HS-5 (cell line): ENCODE results near the gene DPPA3.
"Not testable (repeated sequence)": the region's sequence is repeated elsewhere in the genome, so short reads cannot be mapped to it uniquely, and the experiment has no call there.

Source experiments
- DNase-seq: peaks from one replicate; pipeline ENCODE4 v3.0.0-alpha.2; 2012; ENCODE audit warnings: low read depth

Gene DPPA3

GRCh38 chr12:7711133-7711532, at the start of gene DPPA3:
TSS of gene DPPA3 (plus strand) at chr12:7711433. CDS start at chr12:7711571, 138 bp downstream.
- no peak for DNase-seq

- DNase-seq = no peak
Observed at GRCh38 chr12:7661741-7662140, 49.5 kb upstream of the DPPA3 start.

- no peak for DNase-seq
Observed at GRCh38 chr12:7666595-7666994, 44.6 kb upstream of the DPPA3 start.

GRCh38 chr12:7667125-7667524, 44.1 kb upstream of the DPPA3 start:
- DNase-seq = no peak

GRCh38 chr12:7668171-7668570, 43.1 kb upstream of the DPPA3 start:
- no peak for DNase-seq

DNA sequence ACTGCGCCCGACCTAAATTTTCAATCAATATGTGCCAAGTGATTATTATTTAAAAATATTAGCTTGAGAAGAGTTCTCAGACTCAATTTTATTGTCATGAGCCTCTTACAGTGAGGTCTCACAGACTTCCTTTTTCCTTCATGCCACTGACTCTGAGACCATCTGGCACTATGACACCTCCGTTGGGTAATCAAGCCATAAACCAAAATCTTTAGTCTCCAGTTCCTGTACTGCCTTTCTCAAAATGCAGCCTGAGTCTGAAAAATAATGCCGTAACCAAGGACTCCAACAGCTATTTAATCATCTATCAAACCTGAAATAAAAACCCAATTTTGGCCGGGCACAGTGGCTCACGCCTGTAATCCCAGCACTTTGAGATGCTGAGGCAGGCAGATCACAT, 35.8 kb upstream of the DPPA3 start:
- DNase-seq = not testable (repeated sequence)

- DNase-seq = peak; percentile 19
Observed at GRCh38 chr12:7677432-7677888, 33.8 kb upstream of the DPPA3 start.

GRCh38 chr12:7678744-7679143, 32.5 kb upstream of the DPPA3 start:
- DNase-seq = no peak

GRCh38 chr12:7679251-7680045, 31.8 kb upstream of the DPPA3 start:
- no peak for DNase-seq

GRCh38 chr12:7681535-7681934, 29.7 kb upstream of the DPPA3 start:
- no peak for DNase-seq

DNA sequence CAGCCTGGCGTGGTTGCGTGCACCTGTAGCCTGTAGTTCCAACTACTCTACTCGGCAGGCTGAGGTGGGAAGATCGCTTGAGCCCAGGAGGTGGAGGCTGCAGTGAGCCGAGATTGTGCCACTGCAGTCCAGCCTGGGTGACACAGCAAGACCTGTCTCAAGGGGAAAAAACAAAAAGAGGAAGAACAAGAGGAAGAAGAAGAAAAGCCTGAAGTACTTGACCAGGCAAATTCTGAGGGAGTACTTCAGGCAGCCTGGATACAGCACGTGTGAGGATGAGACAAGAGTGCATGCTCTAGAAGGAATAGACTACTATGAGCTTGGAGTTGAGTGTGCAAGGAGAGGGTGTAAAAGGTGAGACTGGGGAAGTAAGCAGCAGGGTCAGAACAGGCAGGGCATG, 17.4 kb upstream of the DPPA3 start:
- no peak for DNase-seq

- no peak for DNase-seq
Observed at GRCh38 chr12:7694556-7695236, 16.5 kb upstream of the DPPA3 start.

DNA sequence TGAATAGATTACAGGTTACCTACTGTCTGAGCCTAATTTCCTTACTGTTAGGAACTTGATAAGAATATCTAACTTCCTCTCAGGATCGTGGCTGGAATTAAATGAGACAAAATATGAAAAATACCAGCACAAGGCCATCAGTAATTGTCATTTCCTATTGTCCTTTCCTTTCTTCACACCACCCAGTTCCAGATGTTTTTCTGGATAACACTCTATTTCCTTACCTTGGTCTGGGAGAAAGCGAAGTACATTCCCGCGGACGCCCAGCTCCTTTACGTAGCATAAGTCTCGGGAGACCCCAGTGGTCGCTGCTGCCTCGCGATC, 16.0 kb upstream of the DPPA3 start:
- no peak for DNase-seq

DNA sequence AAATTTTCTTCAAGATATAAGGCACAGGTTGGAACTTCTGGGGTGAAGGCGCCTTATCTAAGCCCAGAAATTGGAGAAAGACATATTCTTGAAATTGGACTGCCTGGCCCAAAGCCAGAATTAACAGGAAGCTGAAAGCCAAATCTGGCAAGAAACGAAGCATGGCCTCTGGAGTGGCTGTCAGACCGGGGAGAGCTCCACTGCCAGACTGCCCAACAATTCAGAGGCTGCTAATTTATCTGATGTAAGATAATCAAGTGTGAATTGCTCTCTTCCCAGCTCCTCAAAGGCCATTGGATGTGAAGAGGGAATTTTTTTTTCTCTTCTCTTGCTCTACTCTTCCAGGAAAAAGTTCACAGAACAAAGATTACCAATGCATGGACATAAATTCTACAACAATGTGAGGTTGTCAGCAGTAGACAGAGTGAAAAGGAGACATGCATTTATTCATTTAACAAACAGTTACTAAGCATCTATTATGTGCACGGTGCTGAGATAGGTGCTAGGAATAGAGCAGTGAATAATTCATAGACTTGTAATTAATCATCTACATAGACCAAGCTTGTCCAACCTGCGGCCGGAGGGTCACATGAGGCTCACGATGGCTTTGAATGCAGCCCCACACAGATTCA, 15.6 kb upstream of the DPPA3 start, which contains the start of gene GDF3:
TSS of gene GDF3 (minus strand) at position 210 of the 632 bp plus-strand sequence. CDS start at position 163, 47 bp downstream.
- no peak for DNase-seq

DNA sequence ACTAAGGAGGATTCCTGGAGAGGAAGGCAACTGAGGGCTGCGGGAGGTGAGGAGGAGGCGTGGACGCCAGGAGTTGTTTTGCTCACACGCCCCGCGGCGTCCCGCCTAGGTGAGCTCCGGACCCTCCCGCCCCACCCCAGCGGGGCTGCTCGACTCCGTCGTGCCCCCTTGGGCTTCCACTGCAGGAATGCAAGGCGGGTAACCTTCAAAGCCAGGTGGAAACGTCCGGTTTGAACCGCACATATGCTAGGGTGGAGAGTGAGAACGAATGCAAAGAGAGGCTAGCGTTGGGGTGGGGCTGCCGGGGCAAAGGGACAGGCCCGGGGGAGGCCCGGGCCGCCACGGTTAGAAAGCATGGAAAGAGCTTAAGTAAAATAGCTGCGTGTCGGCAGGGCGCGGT, 5.4 kb upstream of the DPPA3 start:
- no peak for DNase-seq

DNA sequence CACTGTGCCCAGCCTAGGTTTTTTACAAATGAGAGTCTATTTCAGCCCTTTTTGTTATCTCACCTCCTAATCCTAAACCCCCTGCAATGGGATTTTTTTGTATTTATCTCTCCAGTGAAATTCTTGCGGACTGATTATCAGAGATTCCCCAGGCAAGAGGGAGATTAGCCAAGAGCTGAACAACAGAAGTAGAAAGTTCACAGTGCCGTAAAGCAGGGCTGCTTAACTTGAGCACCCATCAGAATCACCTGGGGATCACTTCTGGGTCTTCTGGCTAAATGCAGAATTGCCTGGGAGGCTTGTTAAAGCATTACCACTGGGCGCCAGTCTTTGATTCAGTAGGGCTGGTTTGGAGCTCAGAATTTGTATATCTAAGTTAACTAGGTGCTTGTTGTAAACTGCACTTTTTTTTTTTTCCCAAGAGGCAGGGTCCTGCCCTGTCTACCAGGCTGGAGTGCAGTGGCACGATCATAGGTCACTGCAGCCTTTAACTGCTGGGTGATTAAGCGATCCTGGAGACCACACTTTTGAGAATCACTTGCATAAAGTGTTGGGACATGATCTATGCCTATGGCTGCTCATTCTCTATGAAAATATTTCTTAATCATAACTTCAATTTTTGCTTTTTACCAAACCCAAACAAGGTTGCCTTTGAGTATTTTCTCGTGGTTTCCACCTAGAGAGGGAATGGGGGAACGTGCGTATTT, 1.1 kb upstream of the DPPA3 start:
- no peak for DNase-seq

DNA sequence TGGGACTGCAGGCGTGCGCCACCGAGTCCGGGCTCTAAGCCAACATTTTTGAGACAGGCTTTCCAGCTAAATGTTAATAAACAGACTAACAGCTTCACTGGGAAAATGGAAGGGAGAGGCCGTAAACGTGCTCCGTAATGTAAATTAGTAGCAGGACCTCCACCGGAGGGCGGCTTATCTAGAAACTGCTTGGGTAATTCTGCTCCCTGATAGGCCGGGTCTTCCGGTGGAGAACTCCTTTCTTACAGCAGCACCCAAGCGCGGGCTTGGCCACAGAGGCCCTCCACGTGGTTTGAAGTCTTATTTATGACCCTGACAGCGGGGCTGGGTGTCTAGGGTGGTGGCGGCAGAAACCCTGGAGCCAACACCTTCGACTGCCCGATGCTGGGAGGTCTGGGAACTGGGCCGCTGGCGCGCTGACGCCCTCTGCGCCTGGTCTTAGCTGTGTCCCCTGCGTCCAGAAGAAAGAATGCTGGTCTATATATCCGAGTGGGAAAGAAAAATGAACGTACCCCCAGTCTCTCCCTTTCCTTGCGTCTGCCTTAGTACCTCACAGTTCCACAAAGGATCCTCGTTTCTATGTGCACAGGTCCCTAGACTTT, 1.7 kb downstream of the DPPA3 start:
- no peak for DNase-seq

DNA sequence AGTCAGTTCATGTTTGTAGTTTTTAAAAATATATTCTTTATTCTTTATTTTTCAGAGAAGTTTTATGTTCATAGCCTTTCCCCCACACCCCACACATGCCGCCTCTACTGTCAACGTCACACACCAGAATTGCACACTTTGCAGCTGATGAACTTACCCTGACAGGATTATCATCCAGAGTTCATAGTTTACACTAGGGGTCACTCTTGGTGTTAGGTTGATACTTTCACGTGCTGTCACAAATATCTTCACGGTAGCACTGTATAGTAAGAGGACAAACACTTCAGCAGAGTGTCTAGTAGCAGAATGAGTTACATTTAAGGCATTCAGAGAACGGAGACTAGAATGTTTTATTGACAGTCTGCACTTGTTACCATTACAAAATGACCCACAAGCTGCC, 5.1 kb downstream of the DPPA3 start:
- DNase-seq = peak; percentile 22

GRCh38 chr12:7719946-7720730, 8.9 kb downstream of the DPPA3 start:
- no peak for DNase-seq

- DNase-seq = no peak
Observed at GRCh38 chr12:7723926-7724325, 12.7 kb downstream of the DPPA3 start.

DNA sequence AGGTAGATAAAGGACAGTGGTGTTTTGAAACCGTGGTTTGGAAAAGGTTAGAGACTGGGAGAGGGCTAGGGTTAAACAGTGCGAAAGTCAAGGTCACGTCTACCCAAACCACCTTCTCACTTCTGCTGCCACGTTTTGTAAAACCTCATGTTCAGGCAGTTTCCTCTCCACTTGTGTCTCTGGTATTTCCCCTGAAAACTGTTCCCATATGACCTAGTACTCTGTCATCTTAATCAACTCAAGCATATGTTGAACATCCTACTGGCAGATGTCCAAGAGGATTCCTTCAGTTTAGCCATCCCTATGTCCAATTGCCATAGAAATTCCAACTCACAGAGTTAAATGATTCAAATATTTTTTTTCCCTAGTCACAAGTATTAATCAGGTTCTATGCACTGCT, 18.5 kb downstream of the DPPA3 start:
- DNase-seq = peak; percentile 92
